ENCODE results near the gene DHRS7C. TPM values are rescaled to one million over a fixed set of nuclear protein-coding genes. Genes with fewer than 3 reads are reported as not detected.

Gene DHRS7C
- total and polyA plus RNA-seq, 4 donors: 0.26 to 0.28 TPM; not detected in 2

GRCh38 chr17:9760266-9760665 lies 31.1 kb downstream of the DHRS7C start:
- no peak overlapping the region for H3K9ac ChIP-seq (ENCODE audit: low read depth in 1 of 2, low read length in 2 of 2)
- no peaks in the 10 kb centered on the region for H3K27me3 ChIP-seq (ENCODE audit: control insufficient read depth in 4 of 4, insufficient read depth in 4 of 4, low read length in 3 of 4)
- no peak overlapping the region for H3K27ac ChIP-seq (ENCODE audit: low read depth in 1 of 2, low read length in 2 of 2)
- DNase-seq (ENCODE audit: low spot score): no peak
- 81% methylated on average over 1 of the region's 1 CpG for WGBS
- TF ChIP-seq, protein P1, sequence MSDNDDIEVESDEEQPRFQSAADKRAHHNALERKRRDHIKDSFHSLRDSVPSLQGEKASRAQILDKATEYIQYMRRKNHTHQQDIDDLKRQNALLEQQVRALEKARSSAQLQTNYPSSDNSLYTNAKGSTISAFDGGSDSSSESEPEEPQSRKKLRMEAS (IDR thresholded peaks at IDR 0.05): no peak
- TF ChIP-seq JUND (IDR thresholded peaks at IDR 0.05): no peak
- H3K9me3 ChIP-seq (ENCODE audit: control insufficient read depth in 4 of 4, low read length in 3 of 4): no peaks in the 10 kb centered on the region
- H3K36me3 ChIP-seq (ENCODE audit: control insufficient read depth in 4 of 4, insufficient read depth in 3 of 4, low read depth in 1 of 4, low read length in 3 of 4): no peaks in the 10 kb centered on the region
- H3K4me1 ChIP-seq (ENCODE audit: control insufficient read depth in 4 of 4, insufficient read depth in 4 of 4, low read length in 3 of 4): no peaks in the 10 kb centered on the region
- no peak overlapping the region for H3K4me3 ChIP-seq (ENCODE audit: low read depth in 1 of 3, low read length in 3 of 3)

GRCh38 chr17:9755083-9755482 lies 36.3 kb downstream of the DHRS7C start:
- 76% methylated on average over 3 of the region's 3 CpGs for WGBS
- peaks cover 0 to 2% (median 0%) of the 10 kb centered on the region in 4 donors for H3K27me3 ChIP-seq (ENCODE audit: control insufficient read depth in 4 of 4, insufficient read depth in 4 of 4, low read length in 3 of 4)
- TF ChIP-seq HNF4A (conservative IDR thresholded peaks at IDR 0.05) (no peak), EGR1 (IDR thresholded peaks at IDR 0.05; ENCODE audit: low read depth in 2 of 2) (no peak), RXRA (IDR thresholded peaks at IDR 0.05) (no peak), FOXA2 (IDR thresholded peaks at IDR 0.05) (no peak), NR2F2 (IDR thresholded peaks at IDR 0.05) (no peak), TAF1 (conservative IDR thresholded peaks at IDR 0.05) (no peak), ZBTB33 (IDR thresholded peaks at IDR 0.05) (no peak), HNF4G (IDR thresholded peaks at IDR 0.05) (no peak), RAD21 (IDR thresholded peaks at IDR 0.05) (no peak), REST (IDR thresholded peaks at IDR 0.05) (no peak)
- TF ChIP-seq, protein P1 (IDR thresholded peaks at IDR 0.05): no peak
- no peaks in the 10 kb centered on the region for H3K36me3 ChIP-seq (ENCODE audit: control insufficient read depth in 4 of 4, insufficient read depth in 3 of 4, low read depth in 1 of 4, low read length in 3 of 4)
- H3K4me1 ChIP-seq (ENCODE audit: control insufficient read depth in 4 of 4, insufficient read depth in 4 of 4, low read length in 3 of 4): no peaks in the 10 kb centered on the region
- no peak overlapping the region for H3K27ac ChIP-seq (ENCODE audit: low read depth in 1 of 2, low read length in 2 of 2)
- DNase-seq (ENCODE audit: low spot score): no peak
- no peak overlapping the region for H3K4me3 ChIP-seq (ENCODE audit: low read depth in 1 of 3, low read length in 3 of 3)
- no peak overlapping the region for H3K9ac ChIP-seq (ENCODE audit: low read depth in 1 of 2, low read length in 2 of 2)
- H3K9me3 ChIP-seq (ENCODE audit: control insufficient read depth in 4 of 4, low read length in 3 of 4): no peaks in the 10 kb centered on the region

DNA sequence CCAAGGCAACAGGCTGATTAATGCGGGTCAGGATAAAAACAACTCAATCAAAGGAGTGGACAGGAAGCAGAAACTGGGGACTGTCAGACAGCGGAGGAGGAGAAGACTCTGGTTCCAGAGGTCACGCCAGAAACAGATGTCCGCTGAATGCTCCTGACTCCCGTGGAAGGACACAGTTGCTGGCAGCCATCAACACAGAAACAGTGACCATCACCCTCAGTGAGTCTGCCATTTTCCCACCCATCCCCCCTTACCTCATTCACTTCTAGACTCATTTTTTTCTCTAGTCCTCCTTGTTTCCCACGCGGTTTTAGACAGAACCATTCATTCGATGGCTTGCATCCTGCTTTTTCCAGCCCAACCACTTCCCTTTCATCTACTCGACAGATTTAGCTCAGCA lies 40.9 kb downstream of the DHRS7C start:
- no peak overlapping the region for H3K4me3 ChIP-seq (ENCODE audit: low read depth in 1 of 3, low read length in 3 of 3)
- no peaks in the 10 kb centered on the region for H3K4me1 ChIP-seq (ENCODE audit: control insufficient read depth in 4 of 4, insufficient read depth in 4 of 4, low read length in 3 of 4)
- 56% methylated on average over 9 of the region's 9 CpGs for WGBS
- H3K36me3 ChIP-seq (ENCODE audit: control insufficient read depth in 4 of 4, insufficient read depth in 3 of 4, low read depth in 1 of 4, low read length in 3 of 4): no peaks in the 10 kb centered on the region
- DNase-seq (ENCODE audit: low spot score): no peak
- H3K9ac ChIP-seq (ENCODE audit: low read depth in 1 of 2, low read length in 2 of 2): no peak overlapping the region
- peaks cover 0 to 2% (median 0%) of the 10 kb centered on the region in 4 donors for H3K27me3 ChIP-seq (ENCODE audit: control insufficient read depth in 4 of 4, insufficient read depth in 4 of 4, low read length in 3 of 4)
- no peak overlapping the region for H3K27ac ChIP-seq (ENCODE audit: low read depth in 1 of 2, low read length in 2 of 2)
- TF ChIP-seq JUND (IDR thresholded peaks at IDR 0.05): no peak
- peak; percentile 83 for TF ChIP-seq NR2F2 (IDR thresholded peaks at IDR 0.05)
- TF ChIP-seq, protein P1 (IDR thresholded peaks at IDR 0.05): no peak
- no peaks in the 10 kb centered on the region for H3K9me3 ChIP-seq (ENCODE audit: control insufficient read depth in 4 of 4, low read length in 3 of 4)
